ENCODE results near the gene RAET1L. TPM values are rescaled to one million over a fixed set of nuclear protein-coding genes. Genes with fewer than 3 reads are reported as not detected.

Gene RAET1L
- total and polyA plus RNA-seq, 7 donors, result 0.06 to 0.07 TPM; not detected in 5

- Histone ChIP-seq H3K36me3 (ENCODE audit: insufficient read depth in 1 of 2, low read depth in 1 of 2) (no peaks in the 10 kb centered on the region), H3K27ac (no peak overlapping the region), H3K27me3 (ENCODE audit: insufficient read depth in 3 of 3, low read length in 2 of 3) (peaks cover 0 to 29% (median 14%) of the 10 kb centered on the region in 3 donors), H3K9me3 (no peaks in the 10 kb centered on the region), H3K4me1 (no peaks in the 10 kb centered on the region), H3K4me3 (no peak overlapping the region)
- TF ChIP-seq CTCF (IDR thresholded peaks at IDR 0.05), result no peak
- intact Hi-C loops (cut with DNase I), result no loop called here
- no peak for ATAC-seq
- DNase-seq, result no peak
- WGBS, 3 donors, result 14 to 34% (median 20%) methylated on average over 4 of the region's 4 CpGs
Observed at GRCh38 chr6:150056916-150057315, 31.6 kb upstream of the RAET1L start.

GRCh38 chr6:150056156-150056555 is 30.8 kb upstream of the RAET1L start:
- Histone ChIP-seq H3K36me3 (ENCODE audit: insufficient read depth in 1 of 2, low read depth in 1 of 2) (no peaks in the 10 kb centered on the region), H3K27ac (no peak overlapping the region), H3K27me3 (ENCODE audit: insufficient read depth in 3 of 3, low read length in 2 of 3) (peaks cover 0 to 29% (median 14%) of the 10 kb centered on the region in 3 donors), H3K4me1 (no peaks in the 10 kb centered on the region), H3K9me3 (no peaks in the 10 kb centered on the region), H3K4me3 (no peak overlapping the region)
- ATAC-seq (no peak), DNase-seq (no peak)
- 80 to 83% (median 81%) methylated on average over 12 of the region's 12 CpGs for WGBS, 3 donors
- intact Hi-C loops (cut with DNase I), result no loop called here
- TF ChIP-seq CTCF (IDR thresholded peaks at IDR 0.05), result no peak

- no peak for TF ChIP-seq CTCF (IDR thresholded peaks at IDR 0.05)
- no peak overlapping the region for H3K4me3 ChIP-seq
- H3K4me1 ChIP-seq, result no peaks in the 10 kb centered on the region
- DNase-seq, result no peak
- H3K27me3 ChIP-seq (ENCODE audit: insufficient read depth in 3 of 3, low read length in 2 of 3), result peaks cover 0 to 29% (median 14%) of the 10 kb centered on the region in 3 donors
- no peak for ATAC-seq
- H3K9me3 ChIP-seq, result no peaks in the 10 kb centered on the region
- intact Hi-C loops (cut with DNase I), result no loop called here
- 84 to 87% (median 87%) methylated on average over 10 of the region's 10 CpGs for WGBS, 3 donors
- H3K36me3 ChIP-seq (ENCODE audit: insufficient read depth in 1 of 2, low read depth in 1 of 2), result no peaks in the 10 kb centered on the region
- no peak overlapping the region for H3K27ac ChIP-seq
Observed at GRCh38 chr6:150055131-150055530, 29.8 kb upstream of the RAET1L start.

- H3K9me3 ChIP-seq, result no peaks in the 10 kb centered on the region
- no peak for TF ChIP-seq CTCF (IDR thresholded peaks at IDR 0.05)
- ATAC-seq, result no peak
Observed at GRCh38 chr6:150053450-150053849, 28.1 kb upstream of the RAET1L start.

GRCh38 chr6:150050846-150051245 is 25.5 kb upstream of the RAET1L start:
- intact Hi-C loops (cut with DNase I), result no loop called here
- no peak for DNase-seq
- Histone ChIP-seq H3K4me3 (no peak overlapping the region), H3K4me1 (no peaks in the 10 kb centered on the region), H3K9me3 (no peaks in the 10 kb centered on the region), H3K27ac (no peak overlapping the region), H3K27me3 (ENCODE audit: insufficient read depth in 3 of 3, low read length in 2 of 3) (peaks cover 0 to 29% (median 14%) of the 10 kb centered on the region in 3 donors), H3K36me3 (ENCODE audit: insufficient read depth in 1 of 2, low read depth in 1 of 2) (no peaks in the 10 kb centered on the region)
- ATAC-seq, result no peak
- TF ChIP-seq CTCF (IDR thresholded peaks at IDR 0.05), result no peak
- 58 to 64% (median 63%) methylated on average over 4 of the region's 4 CpGs for WGBS, 3 donors

More at GRCh38 chr6:150053450-150053849, 28.1 kb upstream of the RAET1L start:
- 75 to 80% (median 79%) methylated on average over 11 of the region's 11 CpGs for WGBS, 3 donors
- H3K27me3 ChIP-seq (ENCODE audit: insufficient read depth in 3 of 3, low read length in 2 of 3), result peaks cover 0 to 29% (median 14%) of the 10 kb centered on the region in 3 donors
- no peak overlapping the region for H3K4me3 ChIP-seq
- DNase-seq, result no peak
- no peaks in the 10 kb centered on the region for H3K4me1 ChIP-seq
- no peaks in the 10 kb centered on the region for H3K36me3 ChIP-seq (ENCODE audit: insufficient read depth in 1 of 2, low read depth in 1 of 2)
- no peak overlapping the region for H3K27ac ChIP-seq
- intact Hi-C loops (cut with DNase I), result no loop called here
